MCF 10A (cell line): Measurements from ENCODE around the gene UBXN11. TPM values are rescaled to one million over a fixed set of nuclear protein-coding genes. Genes with fewer than 3 reads are reported as not detected.

Source experiments
- Bru-seq: library from RNA; stranded (reverse); fragments of 400-500 nt; gene quantifications from one replicate; lab custom pipeline; 2021; lab: Mats Ljungman, UMichigan
- BruChase-seq, 2 experiments: library from RNA; stranded (reverse); fragments of 400-500 nt; gene quantifications; one replicate each; lab custom pipeline; 2021; lab: Mats Ljungman, UMichigan
- BruUV-seq: library from RNA; stranded (reverse); fragments of 400-500 nt; replicated peaks from 2 replicates; lab custom pipeline; 2021; lab: Mats Ljungman, UMichigan
- CTCF ChIA-PET: fragments of 300-600 bp; sonication (Branson Sonifier 250); formaldehyde crosslinking; extraction: SDS; loops from one replicate; lab custom pipeline; 2021; ENCODE audit warnings: antibody characterized with exemption, inconsistent platforms; lab: Yijun Ruan, JAX
- POLR2A ChIA-PET: fragments of 300-600, 350-650 bp; sonication (Branson Sonifier 250); formaldehyde crosslinking; extraction: SDS; loops from one replicate; lab custom pipeline; 2020; ENCODE audit warnings: antibody characterized with exemption, inconsistent platforms; lab: Yijun Ruan, JAX
- DNase-seq: peaks from one replicate; pipeline ENCODE4 v3.0.0-alpha.2; 2018; ENCODE audit not compliant: unreplicated experiment
- H3K27ac Mint-ChIP-seq: one replicate; pipeline ENCODE4 v1.8.0; 2022; ENCODE audit warnings: mild to moderate bottlenecking, low read depth, mixed read lengths; ENCODE audit not compliant: unreplicated experiment
- H3K27me3 Mint-ChIP-seq: one replicate; pipeline ENCODE4 v1.8.0; 2022; ENCODE audit warnings: mixed read lengths; ENCODE audit not compliant: insufficient read depth, unreplicated experiment
- H3K36me3 Mint-ChIP-seq: one replicate; pipeline ENCODE4 v1.8.0; 2022; ENCODE audit warnings: mild to moderate bottlenecking, moderate library complexity, mixed read lengths; ENCODE audit not compliant: insufficient read depth, unreplicated experiment
- H3K4me1 Mint-ChIP-seq: one replicate; pipeline ENCODE4 v1.8.0; 2022; ENCODE audit warnings: mixed read lengths; ENCODE audit not compliant: insufficient read depth, unreplicated experiment
- H3K4me3 Mint-ChIP-seq: one replicate; pipeline ENCODE4 v1.8.0; 2022; ENCODE audit warnings: mild to moderate bottlenecking, moderate library complexity, mixed read lengths; ENCODE audit not compliant: unreplicated experiment
- H3K9me3 Mint-ChIP-seq: one replicate; pipeline ENCODE4 v1.8.0; 2022; ENCODE audit warnings: mixed read lengths; ENCODE audit not compliant: unreplicated experiment
- CTCF ChIP-seq: fragments of 200-600 bp; IDR thresholded peaks from one replicate; pipeline ENCODE4 v1.8.0; 2022; ENCODE audit warnings: antibody characterized with exemption, mild to moderate bottlenecking; ENCODE audit not compliant: unreplicated experiment
- intact Hi-C: fragments of 100-400 bp; cut with micrococcal nuclease; formaldehyde crosslinking; loops from 2 replicates; pipeline ENCODE4 v1.14.1; 2022
- long read RNA-seq: library from polyadenylated mRNA; stranded (forward); transcript quantifications from one replicate; pipeline ENCODE4 v2.0.0, GENCODE V29; 2022
- total RNA-seq: library from RNA; stranded (reverse); gene quantifications from 2 replicates; pipeline ENCODE4 v1.2.3, GENCODE V29; 2022

The UBXN11 gene, protein sequence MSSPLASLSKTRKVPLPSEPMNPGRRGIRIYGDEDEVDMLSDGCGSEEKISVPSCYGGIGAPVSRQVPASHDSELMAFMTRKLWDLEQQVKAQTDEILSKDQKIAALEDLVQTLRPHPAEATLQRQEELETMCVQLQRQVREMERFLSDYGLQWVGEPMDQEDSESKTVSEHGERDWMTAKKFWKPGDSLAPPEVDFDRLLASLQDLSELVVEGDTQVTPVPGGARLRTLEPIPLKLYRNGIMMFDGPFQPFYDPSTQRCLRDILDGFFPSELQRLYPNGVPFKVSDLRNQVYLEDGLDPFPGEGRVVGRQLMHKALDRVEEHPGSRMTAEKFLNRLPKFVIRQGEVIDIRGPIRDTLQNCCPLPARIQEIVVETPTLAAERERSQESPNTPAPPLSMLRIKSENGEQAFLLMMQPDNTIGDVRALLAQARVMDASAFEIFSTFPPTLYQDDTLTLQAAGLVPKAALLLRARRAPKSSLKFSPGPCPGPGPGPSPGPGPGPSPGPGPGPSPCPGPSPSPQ
- total RNA-seq (17.7 and 20.3 TPM in 2 replicates), Bru-seq, nascent RNA (percentile 49 among the genes with signal in this experiment), BruChase-seq, experiment 1, labeled RNA remaining after a 6-hour chase (percentile 49 among the genes with signal in this experiment), BruChase-seq, experiment 2, labeled RNA remaining after a 2-hour chase (percentile 48 among the genes with signal in this experiment)
- long read RNA-seq, transcript UBXN11-214 (13 exons, 2,542 nt) = major isoform, 5 of 45 reads
- long read RNA-seq, transcript UBXN11-202 (14 exons, 1,555 nt) = major isoform, 5 of 45 reads
- long read RNA-seq, partial matches to known transcripts = 5 of 45 reads
- long read RNA-seq, other reads (novel, unspliced or antisense) = 26 of 45 reads

DNA sequence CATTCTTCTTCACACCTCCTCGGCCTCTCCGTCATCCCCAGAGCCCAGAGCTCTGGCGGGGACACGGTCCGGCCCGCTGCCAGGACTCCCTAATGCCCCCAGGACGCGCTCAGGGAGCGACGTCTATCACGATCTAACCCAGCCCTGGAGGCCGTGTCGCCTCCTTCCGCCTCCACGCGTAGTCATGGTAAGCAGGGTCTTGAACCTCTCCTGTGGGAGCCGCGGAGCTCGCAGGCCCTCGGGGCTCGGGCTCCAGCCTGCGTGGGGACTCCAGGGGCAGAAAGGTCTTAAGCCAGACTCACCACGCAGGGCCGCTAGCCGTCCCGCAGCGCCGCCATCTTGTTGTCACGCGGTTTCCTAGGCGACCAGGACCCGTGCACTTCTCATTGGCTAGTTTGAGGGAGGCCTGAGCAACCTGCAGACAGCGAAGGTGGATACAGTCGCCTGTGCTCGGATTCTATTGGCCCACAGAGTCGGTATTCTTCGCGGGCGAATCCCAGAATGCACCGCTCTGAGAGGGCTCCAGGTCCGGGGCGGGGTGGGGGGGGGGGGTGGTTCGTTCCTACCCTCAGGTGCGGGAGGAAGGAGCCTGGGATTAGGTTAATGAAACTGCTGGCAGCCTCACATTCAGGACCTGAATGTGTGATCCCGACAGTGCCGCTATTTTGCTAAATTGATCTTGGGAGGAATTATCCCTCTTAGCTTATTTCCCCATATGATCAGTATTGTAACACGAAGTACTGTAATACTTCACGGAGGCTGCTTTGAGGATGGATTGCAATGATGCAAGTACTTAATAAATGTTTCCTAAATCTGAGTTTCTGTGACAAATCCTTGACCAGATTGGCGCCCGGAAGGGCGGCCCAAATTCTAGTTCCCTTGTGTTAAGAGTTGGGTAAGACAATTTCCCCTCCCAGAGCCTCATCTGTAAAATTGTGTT lies at the start of gene UBXN11:
Gene UBXN11 (minus strand): TSS at position 347 of the 940 bp plus-strand sequence. CDS start 3,753 bp downstream, outside the sequence.
- Mint-ChIP-seq H3K4me3 (peak within 1 kb of the TSS; percentile 92), H3K4me1 (peaks cover 11% of the 10 kb centered on the region), H3K27me3 (no peaks in the 10 kb centered on the region), H3K36me3 (peaks cover 6% of the 10 kb centered on the region), H3K9me3 (no peaks in the 10 kb centered on the region), H3K27ac (peak within 1 kb of the TSS; percentile 97)
- intact Hi-C loops = loop anchor here (2.0 kb wide), 1 partner anchor 28 kb away; no protein-coding TSS in a partner anchor
- ChIA-PET CTCF (interaction anchor here (0.8 to 2.0 kb wide), 7 partner anchors 14 to 111 kb away, joined by 3 to 12 read pairs (median 5); partner anchors contain the start of gene CEP85), POLR2A (interaction anchor here (0.8 to 3.2 kb wide), 9 partner anchors 8 to 128 kb away, joined by 3 to 15 read pairs (median 4); partner anchors contain the start of gene SH3BGRL3)
- no peak for TF ChIP-seq CTCF
- DNase-seq = peak; percentile 98
- BruUV-seq = no TSS peak

DNA sequence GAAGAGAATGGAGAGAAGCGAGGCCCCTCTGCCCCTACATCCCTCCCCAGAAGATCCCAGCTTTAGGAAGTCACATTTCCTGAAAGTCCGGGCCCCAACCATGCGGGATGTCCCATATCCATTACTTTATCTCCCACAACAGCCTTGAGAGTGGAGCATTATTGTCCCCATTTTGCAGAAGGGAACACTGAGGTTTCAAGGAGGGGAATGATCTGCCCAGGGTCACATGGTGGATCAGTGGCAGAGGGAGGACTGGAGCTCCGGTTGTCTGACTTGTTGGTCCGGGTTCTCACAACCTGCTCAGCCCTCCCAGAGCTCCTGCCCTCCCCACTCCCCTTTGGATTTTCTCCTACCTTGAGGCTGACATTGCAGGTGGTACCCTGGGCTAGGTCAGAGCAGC lies 49.7 kb upstream of the UBXN11 start:
- peak overlapping the region; percentile 41 for H3K27ac Mint-ChIP-seq
- H3K27me3 Mint-ChIP-seq = no peaks in the 10 kb centered on the region
- H3K4me1 Mint-ChIP-seq = peaks cover 42% of the 10 kb centered on the region
- H3K4me3 Mint-ChIP-seq = no peak overlapping the region
- no peak for TF ChIP-seq CTCF
- CTCF ChIA-PET = interaction anchor here (0.7 kb wide), 1 partner anchor 26 kb away, joined by 3 read pairs; no protein-coding TSS in a partner anchor
- intact Hi-C loops = loop anchor here (5.0 kb wide), 1 partner anchor 34 kb away; no protein-coding TSS in a partner anchor
- no peaks in the 10 kb centered on the region for H3K36me3 Mint-ChIP-seq
- BruUV-seq = no TSS peak
- H3K9me3 Mint-ChIP-seq = no peaks in the 10 kb centered on the region
- POLR2A ChIA-PET = no interaction called here
- no peak for DNase-seq

- DNase-seq = no peak
- H3K9me3 Mint-ChIP-seq = no peaks in the 10 kb centered on the region
- POLR2A ChIA-PET = no interaction called here
- TF ChIP-seq CTCF = no peak
- H3K27me3 Mint-ChIP-seq = no peaks in the 10 kb centered on the region
- intact Hi-C loops = loop anchor here (5.0 kb wide), 1 partner anchor 33 kb away; no protein-coding TSS in a partner anchor
- no peak overlapping the region for H3K4me3 Mint-ChIP-seq
- no peaks in the 10 kb centered on the region for H3K36me3 Mint-ChIP-seq
- no peak overlapping the region for H3K27ac Mint-ChIP-seq
- CTCF ChIA-PET = interaction anchor here (0.9 to 2.2 kb wide), 2 partner anchors 8 to 62 kb away, joined by 4 to 5 read pairs; no protein-coding TSS in a partner anchor
- no TSS peak for BruUV-seq
- H3K4me1 Mint-ChIP-seq = peaks cover 45% of the 10 kb centered on the region
Measured at GRCh38 chr1:26354972-26355371, 48.5 kb upstream of the UBXN11 start.
